GM19043 (cell line): Measurements from ENCODE around the gene ABHD4.
"Not testable (repeated sequence)": the region's sequence is repeated elsewhere in the genome, so short reads cannot be mapped to it uniquely, and the experiment has no call there.

Experiments
- ATAC-seq: cut with Tn5 transposase; IDR thresholded peaks from one replicate; pipeline ENCODE4 v1.9.1; 2021; ENCODE audit warnings: low read depth; ENCODE audit not compliant: unreplicated experiment

ABHD4 gene

GRCh38 chr14:22598099-22598895, at the start of gene ABHD4:
Gene ABHD4, plus strand, starts transcription at chr14:22598300. Its CDS starts 7 bp downstream, at chr14:22598307.
- ATAC-seq, result peak; percentile 68

GRCh38 chr14:22549324-22549962, 48.7 kb upstream of the ABHD4 start:
- no peak for ATAC-seq

GRCh38 chr14:22549981-22550673, 48.0 kb upstream of the ABHD4 start:
- no peak for ATAC-seq

GRCh38 chr14:22551605-22551997, 46.5 kb upstream of the ABHD4 start:
- no peak for ATAC-seq

- no peak for ATAC-seq
These were observed 45.9 kb upstream of the ABHD4 start for GRCh38 chr14:22552001-22552826.

GRCh38 chr14:22552827-22553076, 45.3 kb upstream of the ABHD4 start:
- ATAC-seq, result no peak

- ATAC-seq, result no peak
These were observed 44.7 kb upstream of the ABHD4 start for GRCh38 chr14:22553445-22553844.

GRCh38 chr14:22553861-22554497, 44.1 kb upstream of the ABHD4 start:
- ATAC-seq, result not testable (repeated sequence)

- no peak for ATAC-seq
These were observed 43.4 kb upstream of the ABHD4 start for GRCh38 chr14:22554498-22555383.

GRCh38 chr14:22555384-22556011, 42.6 kb upstream of the ABHD4 start:
- no peak for ATAC-seq

- ATAC-seq, result peak; percentile 72
These were observed 41.8 kb upstream of the ABHD4 start for GRCh38 chr14:22556021-22556989.

GRCh38 chr14:22556990-22557623, 41.0 kb upstream of the ABHD4 start:
- no peak for ATAC-seq

GRCh38 chr14:22557846-22558220, 40.3 kb upstream of the ABHD4 start:
- ATAC-seq, result no peak

GRCh38 chr14:22558221-22558913, 39.7 kb upstream of the ABHD4 start:
- no peak for ATAC-seq

GRCh38 chr14:22559041-22559440, 39.1 kb upstream of the ABHD4 start:
- no peak for ATAC-seq

- ATAC-seq, result no peak
These were observed 37.3 kb upstream of the ABHD4 start for GRCh38 chr14:22560662-22561365.
